ENCODE results near the gene P3H2. TPM values are rescaled to one million over a fixed set of nuclear protein-coding genes. Genes with fewer than 3 reads are reported as not detected.

Gene P3H2
- total and polyA plus RNA-seq, 2 of the 4 experiments (the other 2 are of a cell fraction): 54.7 to 64.3 TPM

DNA sequence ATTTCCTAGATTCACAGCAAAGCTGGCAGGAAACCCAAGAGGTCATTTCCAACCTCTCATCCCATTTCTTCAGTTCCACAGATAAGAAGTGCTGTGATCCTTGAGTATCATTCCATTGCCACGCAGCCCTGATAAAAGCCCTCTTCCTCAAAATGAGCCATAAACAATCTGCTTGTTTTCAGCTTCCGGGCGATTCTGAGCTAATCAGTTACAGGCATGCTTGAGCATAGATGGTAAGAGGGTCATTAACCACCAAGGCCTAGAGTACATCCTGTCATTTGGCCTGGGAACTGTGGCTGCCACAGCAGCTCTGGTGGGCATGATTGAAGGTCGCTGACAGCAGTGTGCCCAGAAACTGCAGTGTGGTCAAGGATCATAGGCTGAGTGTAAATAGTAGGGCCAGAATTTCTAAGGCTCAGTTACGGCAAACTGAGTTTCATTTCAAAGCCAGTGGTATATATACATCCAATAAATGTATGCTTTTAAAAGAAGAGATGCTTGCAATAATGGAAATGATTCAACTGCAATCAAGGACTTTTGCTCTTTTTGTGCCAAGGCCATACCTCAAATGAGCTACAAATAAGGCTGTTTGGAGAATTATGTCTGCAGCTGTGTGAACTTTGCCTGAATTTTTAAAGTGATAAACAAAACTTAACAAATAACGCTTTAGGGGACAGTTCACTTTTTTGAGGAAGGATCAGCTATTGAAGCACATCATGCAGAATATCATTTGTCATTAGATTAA, 47.3 kb downstream of the P3H2 start:
- H3K9me1 ChIP-seq (ENCODE audit: insufficient read depth, low read length): peaks cover 15% of the 10 kb centered on the region
- H3K18ac ChIP-seq (ENCODE audit: low read depth, low read length): peak overlapping the region; percentile 48; the same call in 1 of the 2 replicates
- H3K4ac ChIP-seq (ENCODE audit: low read depth, low read length): peak overlapping the region; percentile 73
- DNase-seq (peak; percentile 39), ATAC-seq (ENCODE audit: low read depth) (0 out of 2 replicates have a peak, but pooled peaks have one; percentile 13)
- H2BK120ac ChIP-seq (ENCODE audit: low read depth, low read length): peak overlapping the region; percentile 81
- H4K20me1 ChIP-seq (ENCODE audit: insufficient read depth, low read length): no peaks in the 10 kb centered on the region; the same call in 1 of the 2 replicates
- peak overlapping the region; percentile 54 for H4K5ac ChIP-seq (ENCODE audit: low read depth, low read length)
- peaks cover 30 to 49% of the 10 kb centered on the region in 2 experiments; a peak in 3 of 4 replicates for H3K79me1 ChIP-seq (ENCODE audit: low read depth in 1 of 2, low read length in 2 of 2)
- peak overlapping the region; percentile 50; the same call in 1 of the 3 replicates for H2BK15ac ChIP-seq (ENCODE audit: low read depth, low read length)
- H3K56ac ChIP-seq (ENCODE audit: extremely low read depth, insufficient read depth, low read length): no peak overlapping the region
- peak overlapping the region; percentile 60; the same call in 1 of the 2 replicates for H3K27ac ChIP-seq (ENCODE audit: insufficient read depth, low read length)
- no CpG with 5 or more reads among the region's 6 CpGs for WGBS, 2 experiments (ENCODE audit: extremely low coverage in 2 of 2, insufficient read length in 1 of 2)
- H4K91ac ChIP-seq (ENCODE audit: insufficient read depth, low read depth, low read length): peak overlapping the region; percentile 80
- H3K4me3 ChIP-seq (ENCODE audit: insufficient read depth, low read depth, low read length): no peak overlapping the region
- peak overlapping the region; percentile 84 for H2BK20ac ChIP-seq (ENCODE audit: low read depth, low read length)
- no peaks in the 10 kb centered on the region for H3K27me3 ChIP-seq (ENCODE audit: control insufficient read depth, insufficient read depth, low read length)
- no peak overlapping the region for H3K9ac ChIP-seq (ENCODE audit: low read depth, low read length)
- dilution Hi-C loops (cut with HindIII; ENCODE audit: low sequenced_read_pairs, unreplicated experiment): no loop called here
- H2AK9ac ChIP-seq (replicated peaks; ENCODE audit: low read depth, low read length, poor library complexity): no peak overlapping the region
- H3K4me1 ChIP-seq (ENCODE audit: control insufficient read depth, insufficient read depth, low read length): peaks cover 17% of the 10 kb centered on the region
- intact Hi-C loops (cut with micrococcal nuclease): no loop called here
- CTCF ChIA-PET: no interaction called here
- H2AFZ ChIP-seq (replicated peaks; ENCODE audit: low read length, poor library complexity): peak overlapping the region; percentile 38
- peak overlapping the region; percentile 48 for H3K4me2 ChIP-seq (ENCODE audit: low read depth, low read length)
- H3K23ac ChIP-seq (ENCODE audit: low read depth, low read length): peak overlapping the region; percentile 79; the same call in 1 of the 2 replicates
- H3K36me3 ChIP-seq (ENCODE audit: control insufficient read depth, insufficient read depth, low read length): no peaks in the 10 kb centered on the region; the same call in 1 of the 2 replicates
- H3K9me3 ChIP-seq (ENCODE audit: control insufficient read depth, insufficient read depth, low read length): no peaks in the 10 kb centered on the region
- BruUV-seq (replicated peaks): no TSS peak
- in situ Hi-C loops (cut with MboI; ENCODE audit: low sequenced_read_pairs): no loop called here
- POLR2A ChIA-PET (ENCODE audit: unreplicated experiment): no interaction called here
- peak overlapping the region; percentile 86 for H2AK5ac ChIP-seq (ENCODE audit: low read depth, low read length)
- peak overlapping the region; percentile 61 for H2BK5ac ChIP-seq (ENCODE audit: low read depth, low read length, poor library complexity, severe bottlenecking)
- H3K14ac ChIP-seq (replicated peaks; ENCODE audit: low read depth, low read length): peak overlapping the region; percentile 19
- peak overlapping the region; percentile 12 to 84; a peak in 3 of 4 replicates for H4K8ac ChIP-seq (ENCODE audit: low read depth in 2 of 2, low read length in 2 of 2)
- no peak for TF ChIP-seq RCOR1 (IDR thresholded peaks at IDR 0.05; ENCODE audit: insufficient replicate concordance, low read length)
- TF ChIP-seq SMC3 (IDR thresholded peaks at IDR 0.05; ENCODE audit: low read depth, low read length): no peak
- no peak for TF ChIP-seq MAFK (IDR thresholded peaks at IDR 0.05; ENCODE audit: low read depth, low read length)
- TF ChIP-seq NFE2L2 (IDR thresholded peaks at IDR 0.05; ENCODE audit: low read depth, low read length): no peak
- TF ChIP-seq POLR2A (IDR thresholded peaks at IDR 0.05; ENCODE audit: low read depth, low read length): no peak
- TF ChIP-seq, protein P1, sequence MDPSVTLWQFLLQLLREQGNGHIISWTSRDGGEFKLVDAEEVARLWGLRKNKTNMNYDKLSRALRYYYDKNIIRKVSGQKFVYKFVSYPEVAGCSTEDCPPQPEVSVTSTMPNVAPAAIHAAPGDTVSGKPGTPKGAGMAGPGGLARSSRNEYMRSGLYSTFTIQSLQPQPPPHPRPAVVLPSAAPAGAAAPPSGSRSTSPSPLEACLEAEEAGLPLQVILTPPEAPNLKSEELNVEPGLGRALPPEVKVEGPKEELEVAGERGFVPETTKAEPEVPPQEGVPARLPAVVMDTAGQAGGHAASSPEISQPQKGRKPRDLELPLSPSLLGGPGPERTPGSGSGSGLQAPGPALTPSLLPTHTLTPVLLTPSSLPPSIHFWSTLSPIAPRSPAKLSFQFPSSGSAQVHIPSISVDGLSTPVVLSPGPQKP (IDR thresholded peaks at IDR 0.05; ENCODE audit: borderline replicate concordance, low read depth, low read length): no peak
- no peak for TF ChIP-seq CEBPB (IDR thresholded peaks at IDR 0.05; ENCODE audit: low read depth, low read length)
- TF ChIP-seq BHLHE40 (IDR thresholded peaks at IDR 0.05; ENCODE audit: low read depth, low read length): no peak
- no peak for TF ChIP-seq RAD21 (IDR thresholded peaks at IDR 0.05; ENCODE audit: low read length)
- TF ChIP-seq, protein P2, sequence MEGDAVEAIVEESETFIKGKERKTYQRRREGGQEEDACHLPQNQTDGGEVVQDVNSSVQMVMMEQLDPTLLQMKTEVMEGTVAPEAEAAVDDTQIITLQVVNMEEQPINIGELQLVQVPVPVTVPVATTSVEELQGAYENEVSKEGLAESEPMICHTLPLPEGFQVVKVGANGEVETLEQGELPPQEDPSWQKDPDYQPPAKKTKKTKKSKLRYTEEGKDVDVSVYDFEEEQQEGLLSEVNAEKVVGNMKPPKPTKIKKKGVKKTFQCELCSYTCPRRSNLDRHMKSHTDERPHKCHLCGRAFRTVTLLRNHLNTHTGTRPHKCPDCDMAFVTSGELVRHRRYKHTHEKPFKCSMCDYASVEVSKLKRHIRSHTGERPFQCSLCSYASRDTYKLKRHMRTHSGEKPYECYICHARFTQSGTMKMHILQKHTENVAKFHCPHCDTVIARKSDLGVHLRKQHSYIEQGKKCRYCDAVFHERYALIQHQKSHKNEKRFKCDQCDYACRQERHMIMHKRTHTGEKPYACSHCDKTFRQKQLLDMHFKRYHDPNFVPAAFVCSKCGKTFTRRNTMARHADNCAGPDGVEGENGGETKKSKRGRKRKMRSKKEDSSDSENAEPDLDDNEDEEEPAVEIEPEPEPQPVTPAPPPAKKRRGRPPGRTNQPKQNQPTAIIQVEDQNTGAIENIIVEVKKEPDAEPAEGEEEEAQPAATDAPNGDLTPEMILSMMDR (conservative IDR thresholded peaks at IDR 0.05; ENCODE audit: low read depth, low read length): no peak
- TF ChIP-seq MXI1 (IDR thresholded peaks at IDR 0.05; ENCODE audit: borderline replicate concordance, low read depth, low read length): no peak
- TF ChIP-seq FOS (IDR thresholded peaks at IDR 0.05; ENCODE audit: low read depth, low read length): no peak
- TF ChIP-seq, protein P3, sequence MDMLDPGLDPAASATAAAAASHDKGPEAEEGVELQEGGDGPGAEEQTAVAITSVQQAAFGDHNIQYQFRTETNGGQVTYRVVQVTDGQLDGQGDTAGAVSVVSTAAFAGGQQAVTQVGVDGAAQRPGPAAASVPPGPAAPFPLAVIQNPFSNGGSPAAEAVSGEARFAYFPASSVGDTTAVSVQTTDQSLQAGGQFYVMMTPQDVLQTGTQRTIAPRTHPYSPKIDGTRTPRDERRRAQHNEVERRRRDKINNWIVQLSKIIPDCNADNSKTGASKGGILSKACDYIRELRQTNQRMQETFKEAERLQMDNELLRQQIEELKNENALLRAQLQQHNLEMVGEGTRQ (IDR thresholded peaks at IDR 0.05; ENCODE audit: low read depth, low read length): no peak
- TF ChIP-seq MAZ (IDR thresholded peaks at IDR 0.05; ENCODE audit: borderline replicate concordance, low read depth, low read length): no peak

Data from IMR-90 (cell line).